HG03575 (cell line): ENCODE results near the gene TSPAN12.
A peak's percentile ranks its signal among the peaks of the same experiment; 100 is the strongest.
"Not testable (repeated sequence)": the region's sequence is repeated elsewhere in the genome, so short reads cannot be mapped to it uniquely, and the experiment has no call there.

Experiments
- ATAC-seq: cut with Tn5 transposase; IDR thresholded peaks from one replicate; pipeline ENCODE4 v1.9.1; 2021; ENCODE audit not compliant: unreplicated experiment, insufficient number of reproducible peaks, low FRiP score; ENCODE audit errors: extremely low read depth

The TSPAN12 gene, protein sequence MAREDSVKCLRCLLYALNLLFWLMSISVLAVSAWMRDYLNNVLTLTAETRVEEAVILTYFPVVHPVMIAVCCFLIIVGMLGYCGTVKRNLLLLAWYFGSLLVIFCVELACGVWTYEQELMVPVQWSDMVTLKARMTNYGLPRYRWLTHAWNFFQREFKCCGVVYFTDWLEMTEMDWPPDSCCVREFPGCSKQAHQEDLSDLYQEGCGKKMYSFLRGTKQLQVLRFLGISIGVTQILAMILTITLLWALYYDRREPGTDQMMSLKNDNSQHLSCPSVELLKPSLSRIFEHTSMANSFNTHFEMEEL

DNA sequence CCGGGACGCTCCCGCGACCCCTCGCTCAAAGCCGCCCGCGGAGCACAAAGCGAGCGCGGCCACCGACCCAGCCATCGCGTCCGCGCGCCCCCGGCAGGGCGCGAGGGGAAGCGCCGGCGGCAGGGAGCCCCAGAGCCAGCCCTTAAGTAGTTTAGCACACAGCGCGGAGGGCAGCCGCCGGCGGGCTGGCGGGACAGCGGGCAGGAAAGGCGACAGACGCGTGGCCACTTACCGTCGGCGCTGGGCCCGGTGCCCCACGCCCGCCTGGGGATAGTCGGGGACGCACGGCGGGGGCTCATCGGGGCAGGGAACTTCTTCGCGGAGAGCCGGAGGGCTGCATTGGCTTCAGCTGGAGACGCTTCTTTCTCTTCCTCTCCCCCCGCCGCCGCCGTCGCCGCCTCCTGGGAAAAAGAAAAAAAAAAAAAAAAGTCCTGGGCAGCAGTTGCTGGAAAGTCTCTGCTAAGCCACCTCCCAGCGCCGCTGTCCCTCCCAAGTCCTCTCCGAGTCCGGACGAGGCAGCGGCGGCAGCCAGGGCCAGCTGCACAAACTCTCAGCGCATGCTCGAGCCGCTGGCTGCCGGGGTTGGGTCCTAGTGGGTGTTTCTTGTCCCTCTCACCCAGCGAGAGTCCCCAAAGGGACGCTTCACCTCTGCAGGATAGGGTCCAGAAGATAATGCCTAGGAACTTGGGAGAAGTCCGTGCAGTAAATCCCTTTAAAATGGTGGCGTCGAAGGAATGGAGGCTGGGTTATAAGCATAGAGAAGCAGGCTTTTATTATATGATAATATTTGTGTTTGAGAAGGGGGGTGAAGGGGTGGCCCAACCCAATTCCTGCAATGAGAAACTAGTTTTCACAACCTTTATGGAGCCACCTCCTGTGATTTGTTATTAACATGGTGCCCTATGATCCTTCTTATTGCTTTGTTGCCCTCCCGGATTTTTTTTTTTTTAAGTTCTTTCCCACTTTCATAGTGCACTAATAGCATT, at the start of gene TSPAN12:
TSPAN12 (minus strand) TSS at position 557 of the 986 bp plus-strand sequence. CDS start 1,381 bp downstream, outside the sequence.
- peak; percentile 26 for ATAC-seq

DNA sequence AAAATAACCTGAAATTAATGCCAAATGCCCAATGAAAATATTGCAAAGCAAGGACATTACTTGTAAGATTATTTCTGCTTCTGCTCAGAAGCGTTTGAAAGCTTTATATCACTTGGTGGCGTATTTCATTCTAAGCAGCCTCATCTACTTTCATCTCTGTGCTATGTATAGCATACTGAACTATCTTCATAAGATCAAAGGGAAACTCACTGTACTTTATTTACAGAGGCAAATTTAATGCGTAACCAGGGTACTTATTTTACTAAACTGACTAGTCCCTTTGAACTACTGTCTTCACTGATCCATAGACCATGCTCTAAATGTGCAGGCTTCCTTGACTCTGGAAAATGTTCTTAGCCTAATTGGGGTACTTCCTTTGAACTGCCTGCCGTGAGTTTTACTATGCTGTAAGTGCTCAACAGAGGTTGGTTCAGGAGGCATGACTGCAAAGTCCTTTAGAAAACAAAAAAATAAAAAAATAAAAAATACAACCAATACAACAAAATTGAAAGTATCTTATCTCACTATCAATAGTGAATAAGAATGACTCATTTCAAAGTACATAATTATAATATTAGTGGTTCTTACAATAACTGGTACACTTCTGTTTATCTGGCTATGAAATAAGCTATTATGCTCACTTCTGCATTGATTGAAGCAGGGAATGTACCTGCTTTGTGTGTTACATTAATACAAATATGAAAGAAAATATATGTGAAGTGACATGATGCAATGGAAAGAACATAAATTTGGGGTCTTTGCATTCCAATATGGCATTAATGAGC, 41.0 kb upstream of the TSPAN12 start:
- no peak for ATAC-seq

DNA sequence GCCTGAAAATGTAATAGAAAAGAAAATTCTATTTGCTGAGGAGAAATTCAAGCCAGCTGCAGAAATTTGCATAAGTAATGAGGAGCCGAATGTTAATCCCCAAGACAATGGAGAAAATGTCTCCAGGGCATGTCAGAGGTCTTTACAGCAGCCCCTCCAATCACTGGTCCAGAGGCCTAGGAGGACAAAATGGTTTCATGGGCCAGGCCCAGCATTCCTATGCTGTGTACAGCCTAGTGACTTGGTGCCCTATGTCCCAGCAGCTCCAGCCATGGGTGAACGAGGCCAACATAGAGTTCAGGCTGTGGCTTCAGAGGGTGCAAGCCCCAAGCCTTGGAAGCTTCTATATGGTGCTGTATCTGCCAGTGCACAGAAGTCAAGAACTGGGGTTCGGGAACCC, 37.3 kb upstream of the TSPAN12 start:
- not testable (repeated sequence) for ATAC-seq

DNA sequence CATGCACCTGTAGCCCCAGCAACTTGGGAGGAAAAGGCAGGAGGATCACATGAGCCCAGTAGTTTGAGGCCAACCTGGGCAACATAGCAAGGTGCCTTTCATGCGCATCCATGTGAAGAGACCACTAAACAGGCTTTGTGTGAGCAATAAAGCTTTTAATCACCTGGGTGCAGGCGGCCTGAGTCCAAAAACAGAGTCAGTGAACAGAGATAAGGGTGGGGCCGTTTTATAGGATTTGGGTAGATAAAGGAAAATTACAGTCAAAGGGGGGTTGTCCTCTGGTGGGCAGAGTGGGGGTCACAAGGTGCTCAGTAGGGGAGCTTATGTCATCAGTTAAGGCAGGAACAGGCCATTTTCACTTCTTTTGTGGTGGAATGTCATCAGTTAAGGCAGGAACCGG, 27.7 kb upstream of the TSPAN12 start:
- not testable (repeated sequence) for ATAC-seq

DNA sequence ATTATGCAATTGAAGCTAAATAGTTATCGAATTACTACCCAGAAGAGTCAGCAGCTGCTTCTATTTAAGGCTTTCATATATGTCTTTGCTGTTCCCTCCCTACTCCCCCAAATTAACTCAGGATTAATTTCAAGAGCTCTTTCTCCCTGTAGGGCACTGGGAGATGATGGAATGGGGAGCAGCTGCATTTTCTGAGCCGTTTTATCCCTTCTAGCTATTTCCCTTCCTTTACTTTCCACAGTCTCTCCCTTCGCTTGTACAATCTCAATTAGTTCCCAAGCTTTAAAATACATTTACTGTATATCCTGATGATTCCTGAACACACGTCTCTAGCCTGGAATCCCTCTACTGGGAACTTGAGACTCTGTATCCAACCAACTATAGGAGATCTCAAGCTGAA, 19.8 kb upstream of the TSPAN12 start:
- no peak for ATAC-seq

DNA sequence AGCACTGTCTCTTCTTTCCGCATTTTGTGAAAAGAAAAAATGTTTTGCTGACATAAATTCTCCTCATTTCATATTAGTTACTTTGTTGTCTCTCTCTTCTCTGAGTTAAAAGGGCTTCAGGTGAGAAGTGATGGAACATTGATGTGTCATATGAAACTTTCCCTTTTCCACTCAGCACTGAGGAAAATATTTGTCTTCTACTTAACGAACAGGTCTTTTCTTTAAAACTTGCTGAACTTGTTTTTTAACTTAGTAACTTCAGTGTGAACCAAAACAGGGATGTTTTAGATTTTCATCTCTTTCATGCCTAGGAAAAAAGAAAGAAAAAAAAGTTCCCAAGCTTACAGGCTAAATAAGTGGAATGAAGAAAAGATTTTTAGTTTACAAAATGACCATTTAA, 19.0 kb upstream of the TSPAN12 start:
- no peak for ATAC-seq

DNA sequence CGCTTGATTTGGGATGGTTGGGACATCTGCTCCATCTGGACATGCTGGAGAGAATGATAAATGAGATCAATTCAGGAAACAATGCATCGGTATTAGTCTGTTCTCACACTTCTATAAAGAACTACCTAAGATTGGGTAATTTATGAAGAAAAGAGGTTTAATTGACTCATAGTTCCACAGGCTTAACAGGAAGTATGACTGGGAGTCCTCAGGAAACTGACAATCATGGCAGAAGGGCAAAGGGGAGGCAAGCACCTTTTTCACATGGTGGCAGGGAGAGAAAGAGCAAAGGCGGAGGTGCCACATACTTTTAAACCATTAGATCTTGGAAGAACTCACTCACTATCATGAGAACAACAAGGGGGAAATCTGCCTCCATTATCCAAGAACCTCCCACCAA, 16.8 kb upstream of the TSPAN12 start:
- no peak for ATAC-seq

DNA sequence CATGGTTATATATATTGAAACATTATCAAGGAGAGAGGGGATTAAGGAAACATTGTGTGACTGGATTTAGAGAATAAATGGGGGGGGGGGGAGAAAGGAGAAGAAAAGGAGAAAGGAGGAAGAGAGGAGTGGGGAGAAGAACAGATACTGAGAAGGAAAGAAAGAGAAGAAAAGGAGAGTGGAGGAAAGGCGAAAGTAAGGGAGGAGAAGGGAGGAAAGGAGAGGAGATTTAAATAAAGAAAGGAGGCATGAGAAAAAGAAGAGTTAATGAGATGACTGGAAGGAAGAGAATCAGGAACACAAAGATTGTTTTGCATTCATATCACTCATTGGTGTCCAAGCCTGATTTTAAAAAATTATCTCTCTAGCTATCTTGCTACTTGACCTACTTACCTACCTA, 16.1 kb upstream of the TSPAN12 start:
- ATAC-seq = no peak

DNA sequence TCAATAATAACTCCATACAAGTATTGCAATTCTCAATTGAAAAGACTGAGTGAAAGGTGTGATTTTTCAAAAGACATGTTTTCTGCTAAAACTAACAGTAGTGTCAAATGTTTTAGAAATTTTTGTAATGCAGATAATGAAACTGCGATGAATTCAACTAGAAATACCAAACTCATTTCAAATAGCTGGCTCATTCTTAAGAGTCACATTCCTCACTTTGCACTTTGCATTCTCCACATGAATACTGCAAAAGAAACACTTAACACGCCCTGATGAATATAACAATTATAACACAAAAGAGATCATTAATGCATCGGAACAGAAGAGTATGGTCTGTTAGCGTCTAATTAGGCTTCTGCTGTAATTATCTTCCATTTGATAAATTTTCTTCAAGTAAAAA, 15.5 kb upstream of the TSPAN12 start:
- no peak for ATAC-seq

DNA sequence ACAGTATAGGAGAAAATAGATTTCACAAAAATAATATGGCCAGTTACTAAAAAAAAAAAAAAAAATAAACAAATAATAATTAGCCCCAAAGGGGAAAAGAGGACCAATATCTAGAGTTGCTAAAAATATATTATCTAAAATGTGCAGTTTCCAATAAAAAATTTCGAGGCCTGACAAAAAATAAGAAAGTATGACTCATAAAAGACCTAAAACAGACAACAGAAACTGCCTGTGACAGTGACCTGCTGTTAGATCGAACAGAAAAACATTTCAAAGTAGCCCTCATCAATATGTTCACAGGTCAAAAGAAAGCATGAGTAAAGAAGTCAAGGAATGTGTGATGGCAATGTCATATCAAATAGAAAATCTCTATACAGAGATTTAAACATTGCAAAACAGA, 11.8 kb upstream of the TSPAN12 start:
- peak; percentile 40 for ATAC-seq

DNA sequence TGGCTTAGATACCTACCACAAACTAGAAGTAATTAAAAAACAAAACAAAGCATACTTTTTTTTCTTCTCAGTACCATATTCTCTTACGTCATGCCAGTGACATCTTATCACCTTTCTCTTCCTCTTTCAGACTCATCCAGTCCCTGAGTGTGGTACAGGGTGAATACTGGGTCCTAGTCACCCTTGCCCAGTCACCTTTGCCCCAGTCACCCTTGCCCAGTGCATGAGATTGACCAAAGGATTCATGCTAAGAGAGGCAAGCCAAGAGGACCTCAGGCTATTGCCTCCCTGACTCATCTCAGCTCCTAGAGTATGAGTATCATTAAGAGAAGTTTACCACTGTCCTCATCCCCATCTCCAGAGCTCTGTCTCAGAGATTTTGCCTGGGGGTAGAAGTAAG, 10.0 kb upstream of the TSPAN12 start:
- ATAC-seq = no peak

DNA sequence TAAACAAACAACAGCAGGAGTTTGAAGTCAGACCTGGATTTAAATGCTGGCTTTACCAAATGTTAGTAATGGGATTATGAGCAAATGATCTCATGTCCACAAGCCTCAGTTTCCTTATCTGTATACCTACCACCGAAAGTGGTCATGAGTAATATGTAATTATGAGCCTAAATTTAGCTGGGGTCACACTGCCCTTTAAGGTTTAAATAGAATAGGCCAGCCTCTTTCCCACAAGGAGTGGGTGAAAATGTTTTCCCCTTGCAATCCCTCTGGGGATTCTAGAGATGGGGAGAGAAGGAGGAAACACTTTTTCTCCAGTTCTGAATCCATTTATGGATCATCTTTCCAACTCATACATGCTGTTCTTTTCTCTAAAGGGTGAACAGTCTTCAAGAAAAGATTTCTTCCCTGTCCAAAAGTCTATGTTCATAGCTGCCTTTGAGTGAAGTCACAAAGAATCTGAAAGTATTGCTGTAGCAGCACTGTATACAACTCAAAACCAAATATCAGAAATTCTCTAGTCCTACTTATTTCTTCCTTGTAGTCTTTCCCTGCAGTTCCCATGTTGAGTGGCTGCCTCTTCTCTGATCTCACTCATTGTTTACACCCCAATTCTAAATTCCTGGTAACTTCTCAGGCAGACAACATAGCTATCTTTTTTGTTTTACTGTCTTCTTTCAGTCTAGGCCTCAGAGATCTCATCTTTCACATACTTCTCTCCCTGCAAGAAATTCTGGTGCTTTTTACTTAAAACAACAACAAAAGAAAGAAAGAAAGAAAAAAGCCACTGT, 7.4 kb upstream of the TSPAN12 start:
- ATAC-seq = no peak

DNA sequence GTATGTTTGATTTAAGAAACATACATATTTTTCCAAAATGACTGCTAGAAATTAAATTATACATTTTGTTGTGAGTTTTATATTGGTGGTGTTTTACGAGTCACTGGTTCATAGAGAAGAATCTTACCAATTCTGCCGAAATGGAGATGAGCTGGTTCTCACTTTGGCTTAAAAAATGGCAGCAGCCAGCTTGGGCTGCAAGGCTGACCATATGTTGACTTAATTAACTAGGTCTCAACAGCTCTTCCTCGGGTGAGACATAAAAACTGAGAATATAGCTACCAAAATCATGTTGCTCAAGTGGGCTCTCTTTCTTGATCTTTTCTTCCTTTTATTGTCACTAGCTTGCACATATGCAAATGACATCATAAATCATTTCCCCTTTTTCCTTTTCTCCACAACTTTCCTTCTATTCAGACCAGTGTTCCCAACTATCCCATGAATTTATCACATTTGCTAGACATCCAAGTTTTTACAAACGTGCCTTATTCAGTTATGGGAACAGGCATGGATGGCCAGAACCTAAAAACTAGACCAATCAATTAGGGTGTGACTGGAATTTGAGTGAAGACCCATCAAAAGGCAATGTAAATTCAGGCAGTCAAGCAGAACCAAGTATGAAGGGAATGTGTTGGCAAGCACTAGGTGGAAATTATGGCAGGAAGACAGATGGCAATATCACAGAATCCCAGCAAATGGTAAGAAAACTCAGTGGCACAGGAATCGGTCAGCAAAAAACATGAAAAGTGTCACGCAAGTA, 6.4 kb upstream of the TSPAN12 start:
- ATAC-seq = no peak

DNA sequence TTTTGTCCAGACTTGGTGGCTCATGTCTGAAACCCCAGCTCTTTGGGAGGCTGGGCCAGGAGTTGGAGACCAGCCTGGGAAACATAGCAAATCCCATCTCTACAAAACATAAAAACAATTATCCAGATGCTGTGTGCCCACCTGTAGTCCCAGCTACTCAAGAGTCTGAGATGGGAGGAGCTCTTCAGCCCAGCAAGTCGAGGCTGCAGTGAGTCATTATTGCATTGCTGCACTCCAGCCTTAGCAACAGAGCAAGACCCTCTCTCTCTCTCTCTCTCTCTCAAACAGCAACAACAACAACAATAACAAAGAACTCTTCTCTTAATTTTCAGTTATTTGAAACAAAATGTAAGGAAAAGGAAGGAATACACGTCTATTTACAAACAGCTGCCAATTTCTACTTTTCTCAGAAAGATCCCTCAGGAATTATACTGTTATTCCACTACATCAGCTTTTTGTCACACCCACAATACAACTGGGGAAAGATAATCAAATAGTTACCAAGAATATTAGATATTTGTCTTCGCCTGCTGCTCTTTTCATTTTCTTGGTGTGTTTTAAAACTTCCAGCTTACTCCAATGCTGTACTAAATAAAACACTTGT, 5.1 kb upstream of the TSPAN12 start:
- ATAC-seq = no peak

DNA sequence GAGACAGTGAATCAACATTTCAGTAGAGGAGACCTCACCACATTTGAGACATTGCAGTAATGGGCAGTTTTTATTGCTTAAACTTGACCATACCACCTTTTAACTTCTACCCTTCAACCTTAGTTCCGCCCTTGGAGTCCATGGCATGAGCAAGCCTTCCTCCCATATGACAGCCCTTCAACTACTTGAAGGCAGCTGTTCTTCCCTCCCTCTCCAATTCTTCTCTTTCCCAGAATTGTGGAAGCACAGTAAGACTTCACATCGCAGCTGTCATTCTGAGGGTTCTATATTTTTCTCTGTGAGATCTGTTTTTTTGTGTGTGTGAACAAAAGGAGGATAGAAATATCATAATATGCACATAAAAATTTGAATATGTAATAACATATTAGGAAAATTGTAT, 2.2 kb upstream of the TSPAN12 start:
- ATAC-seq = no peak

DNA sequence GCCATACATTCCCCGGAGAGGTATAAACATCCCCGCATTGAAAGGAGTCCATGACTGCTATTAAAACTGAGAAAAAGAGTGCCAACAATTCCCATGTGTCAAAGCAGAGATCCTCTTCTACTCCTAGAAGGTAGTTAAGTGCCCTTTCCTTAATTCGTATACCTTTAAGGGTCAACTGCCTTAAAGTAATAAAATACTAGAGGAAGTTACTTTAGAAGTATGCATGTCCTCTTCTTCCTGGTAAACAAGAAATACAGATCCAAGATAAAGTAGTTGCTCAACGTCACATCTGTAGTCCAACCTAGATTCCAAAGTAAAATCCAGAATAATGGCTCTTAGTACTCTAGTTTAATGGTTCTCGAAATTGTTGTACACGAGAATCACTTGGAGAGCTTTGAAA, 1.5 kb upstream of the TSPAN12 start:
- ATAC-seq = no peak

DNA sequence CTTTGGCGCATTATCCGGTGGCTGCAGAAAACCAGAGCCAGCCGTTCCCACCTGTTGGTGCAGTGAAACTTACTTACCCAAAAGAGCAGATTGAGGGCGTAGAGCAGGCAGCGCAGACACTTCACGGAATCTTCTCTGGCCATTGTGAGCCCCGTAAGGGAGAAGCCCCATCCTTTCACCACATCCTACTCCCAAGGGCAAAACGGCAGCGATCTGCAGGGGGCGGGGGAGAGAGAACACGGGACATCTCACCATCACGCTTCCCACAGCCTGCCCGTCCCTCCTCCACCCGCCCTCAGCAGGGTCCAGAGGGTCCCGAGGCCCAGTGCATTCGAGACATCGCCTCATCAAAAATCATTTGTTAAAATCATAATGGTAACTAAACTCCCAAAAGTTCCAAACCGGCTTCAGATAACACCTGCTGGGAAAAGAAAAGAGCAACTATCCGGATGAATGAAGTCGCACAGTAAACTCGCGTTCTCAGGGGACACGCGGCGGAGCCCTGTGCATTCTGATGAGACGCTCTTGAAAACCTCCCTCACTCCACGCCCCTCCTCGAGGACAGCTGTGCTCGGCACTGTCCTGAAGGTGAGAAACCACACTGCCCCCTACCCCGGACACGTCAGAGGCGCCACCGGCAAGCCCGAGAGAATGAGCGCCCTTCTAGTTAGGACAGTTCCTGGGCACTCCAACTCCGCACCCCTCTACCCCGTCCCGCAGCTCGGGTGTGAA, 1.2 kb downstream of the TSPAN12 start:
- ATAC-seq = peak; percentile 63
